K562 (cell line): ENCODE results near the gene AP3S2. TPM values are rescaled to one million over a fixed set of nuclear protein-coding genes. Genes with fewer than 3 reads are reported as not detected.

Source experiments
- BRCA1 ChIP-seq, 2 experiments: fragments of 450-650 bp in 1 of 2; sonication (generic) in 1 of 2; formaldehyde crosslinking in 1 of 2; IDR thresholded peaks; 2 replicates each; pipeline versions ENCODE4 v1.5.0 to v1.6.1; 2017 to 2020; ENCODE audit warnings: mild to moderate bottlenecking in 1 of 2, missing genetic modification reagents in 1 of 2
- FOXK1 ChIP-seq: sonication (generic); formaldehyde crosslinking; IDR thresholded peaks from 2 replicates; pipeline ENCODE4 v1.8.0; 2022; ENCODE audit warnings: missing genetic modification reagents, mild to moderate bottlenecking, borderline replicate concordance
- GTF2B ChIP-seq: IDR thresholded peaks from 2 replicates; pipeline ENCODE4 v1.6.1; 2011; ENCODE audit not compliant: insufficient read length; ENCODE audit errors: extremely low read depth
- MYBL2 ChIP-seq, 2 experiments: fragments of 450-650 bp in 1 of 2; sonication (generic) in 1 of 2; formaldehyde crosslinking in 1 of 2; IDR thresholded peaks; 2 replicates each; pipeline versions ENCODE4 v1.6.1 to v1.8.1; 2017 to 2022; ENCODE audit warnings: borderline replicate concordance in 1 of 2, inconsistent platforms in 1 of 2, low read depth in 1 of 2, mild to moderate bottlenecking in 1 of 2, missing genetic modification reagents in 1 of 2, moderate library complexity in 1 of 2
- TAF7 ChIP-seq: fragments of 450-650 bp; IDR thresholded peaks from 2 replicates; pipeline ENCODE4 v1.6.1; 2016; ENCODE audit warnings: missing genetic modification characterization, missing compliant biosample characterization
- ZKSCAN8 ChIP-seq: fragments of 200-800 bp; sonication (Bioruptor generic); IDR thresholded peaks from 2 replicates; pipeline ENCODE4 v1.6.1; 2016; ENCODE audit warnings: missing genetic modification characterization, missing compliant biosample characterization
- ZNF740 ChIP-seq, 3 experiments: fragments of 200-800 bp in 1 of 3; sonication (Bioruptor generic) in 1 of 3; sonication (generic) in 1 of 3; formaldehyde crosslinking in 1 of 3; IDR thresholded peaks; 2 replicates each; pipeline versions ENCODE4 v1.6.1 to v1.8.0; 2016 to 2022; ENCODE audit warnings: mild to moderate bottlenecking in 2 of 3, missing compliant biosample characterization in 2 of 3, missing genetic modification characterization in 2 of 3, missing genetic modification reagents in 1 of 3
- polyA plus RNA-seq, 8 experiments: library from polyadenylated mRNA; depleted of rRNA in 4 of 8; stranded (reverse) in 5 of 8; unstranded in 3 of 8; fragments of >200 nt; fragmentation: Nextera tagmentation in 2 of 8; fragmentation: Illumina TruSeq in 1 of 8; extraction: Ambion mirVana in 2 of 8; extraction: Trizol in 1 of 8; gene quantifications; 2 replicates each; pipeline versions ENCODE4 v1.2.1 to v1.2.3, GENCODE V29; 2011 to 2014; ENCODE audit warnings: inconsistent platforms in 1 of 8, missing spikeins in 1 of 8
- total RNA-seq, 7 experiments: library from RNA; depleted of rRNA in 6 of 7; stranded (reverse); fragments of >200 nt in 6 of 7; fragmentation: Illumina TruSeq in 2 of 7; extraction: Trizol in 2 of 7; gene quantifications; 2 replicates each; pipeline versions ENCODE4 v1.2.1 to v1.2.3, GENCODE V29; 2011 to 2021; ENCODE audit warnings: low replicate concordance in 1 of 7
- TF ChIP-seq, protein P1 (sequence below): sonication (generic); formaldehyde crosslinking; IDR thresholded peaks from 2 replicates; pipeline ENCODE4 v1.9.0; 2022; ENCODE audit warnings: mild to moderate bottlenecking, missing genetic modification reagents

AP3S2 gene
- total and polyA plus RNA-seq, 9 of the 15 experiments (the other 6 are each of a cell fraction or from before 2014, with no cell fraction given), result 16.4 to 54.1 (median 37.4) TPM

- TF ChIP-seq, protein P1, sequence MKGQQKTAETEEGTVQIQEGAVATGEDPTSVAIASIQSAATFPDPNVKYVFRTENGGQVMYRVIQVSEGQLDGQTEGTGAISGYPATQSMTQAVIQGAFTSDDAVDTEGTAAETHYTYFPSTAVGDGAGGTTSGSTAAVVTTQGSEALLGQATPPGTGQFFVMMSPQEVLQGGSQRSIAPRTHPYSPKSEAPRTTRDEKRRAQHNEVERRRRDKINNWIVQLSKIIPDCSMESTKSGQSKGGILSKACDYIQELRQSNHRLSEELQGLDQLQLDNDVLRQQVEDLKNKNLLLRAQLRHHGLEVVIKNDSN (CRISPR knock-in tag), result no peak
- TF ChIP-seq ZKSCAN8 (CRISPR knock-in tag) (no peak), FOXK1 (no peak), BRCA1 (IDR thresholded peaks at IDR 0.05) (no peak), BRCA1 (CRISPR knock-in tag; IDR thresholded peaks at IDR 0.05) (no peak), TAF7 (no peak), MYBL2 (IDR thresholded peaks at IDR 0.05; ENCODE audit: low read depth) (no peak), MYBL2 (CRISPR knock-in tag; IDR thresholded peaks at IDR 0.05; ENCODE audit: borderline replicate concordance) (no peak), ZNF740 (CRISPR knock-in tag; IDR thresholded peaks at IDR 0.05) (no peak), ZNF740 (tag; IDR thresholded peaks at IDR 0.05) (no peak), GTF2B (no peak)
Measured at GRCh38 chr15:89936786-89937265, 43.0 kb upstream of the AP3S2 start (continued).
